HepG2 (cell line): ENCODE measurements around the gene CD2. TPM values are rescaled to one million over a fixed set of nuclear protein-coding genes. Genes with fewer than 3 reads are reported as not detected.

Source experiments
- ATAC-seq: fragments of 200-7000 bp; cut with Tn5 transposase; 3 replicates; pipeline ENCODE4 v1.9.1; 2020; ENCODE audit warnings: mild to moderate bottlenecking, moderate library complexity
- BruUV-seq: library from RNA; stranded (reverse); fragments of 400-500 nt; replicated peaks from 2 replicates; lab custom pipeline; 2021; lab: Mats Ljungman, UMichigan
- CTCF ChIA-PET: fragments of 300-600 bp; formaldehyde crosslinking; extraction: SDS; loops from one replicate; lab custom pipeline; 2021; ENCODE audit warnings: low total read pairs, inconsistent platforms, low intra/inter-chr PET ratio; lab: Yijun Ruan, JAX
- POLR2A ChIA-PET: fragments of 350-600 bp; sonication (Branson Sonifier 250); formaldehyde crosslinking; loops from one replicate; lab custom pipeline; 2020; ENCODE audit warnings: antibody characterized with exemption, inconsistent platforms; lab: Yijun Ruan, JAX
- DNase-seq: peaks from one replicate; pipeline ENCODE4 v3.0.0-alpha.2; 2015; ENCODE audit warnings: low spot score
- FAIRE-seq: peaks from 3 replicates; lab custom pipeline; 2011; peaks lifted over from hg19 to GRCh38; lab: Jason Lieb, UNC
- H2AFZ ChIP-seq: one replicate; pipeline ENCODE4 v1.6.1; 2011; ENCODE audit warnings: low read length, inconsistent platforms
- H3K27ac ChIP-seq: fragments of 300-600 bp; 3 replicates; pipeline ENCODE4 v1.8.0; 2011; ENCODE audit warnings: mixed run types, mild to moderate bottlenecking, mixed read lengths, low read length, inconsistent platforms; ENCODE audit not compliant: insufficient read depth; ENCODE audit errors: extremely low read length
- H3K27me3 ChIP-seq, 2 experiments: fragments of 200-600 bp in 1 of 2; 2 replicates in 1 of 2; 3 replicates in 1 of 2; pipeline versions ENCODE4 v1.6.0 to v1.8.0; 2011; ENCODE audit warnings: low read length in 2 of 2, mild to moderate bottlenecking in 2 of 2, moderate library complexity in 2 of 2, inconsistent platforms in 1 of 2; ENCODE audit not compliant: insufficient read depth in 2 of 2, control insufficient read depth in 1 of 2
- H3K36me3 ChIP-seq, 2 experiments: fragments of 200-600 bp in 1 of 2; replicated peaks in 1 of 2; 2 replicates in 1 of 2; 3 replicates in 1 of 2; pipeline versions ENCODE4 v1.5.1 to v1.8.0; 2011; ENCODE audit warnings: low read length in 2 of 2, inconsistent platforms in 1 of 2; ENCODE audit not compliant: insufficient read depth in 2 of 2, control insufficient read depth in 1 of 2
- H3K4me1 ChIP-seq: 2 replicates; pipeline ENCODE4 v1.5.1; 2012; ENCODE audit warnings: low read length, inconsistent platforms; ENCODE audit not compliant: insufficient read depth
- H3K4me2 ChIP-seq: 2 replicates; pipeline ENCODE4 v1.6.0; 2011; ENCODE audit warnings: low read depth, low read length, inconsistent platforms
- H3K4me3 ChIP-seq, 3 experiments: fragments of 200-600 bp in 1 of 3; sonication (generic), shearing (Covaris generic) in 1 of 3; replicated peaks in 1 of 3; 2 replicates each; pipeline ENCODE4 v1.5.1; 2011 to 2016; ENCODE audit warnings: low read length in 3 of 3, inconsistent platforms in 2 of 3, low read depth in 2 of 3, mild to moderate bottlenecking in 2 of 3, control low read depth in 1 of 3, mixed read lengths in 1 of 3; ENCODE audit not compliant: insufficient read depth in 1 of 3
- H3K79me2 ChIP-seq: one replicate; pipeline ENCODE4 v1.6.1; 2011; ENCODE audit warnings: low read length, inconsistent platforms; ENCODE audit not compliant: insufficient read depth
- H3K9ac ChIP-seq: 2 replicates; pipeline ENCODE4 v1.6.0; 2011; ENCODE audit warnings: mild to moderate bottlenecking, low read depth, low read length, inconsistent platforms; ENCODE audit not compliant: insufficient read depth
- H3K9me3 ChIP-seq: 2 replicates; pipeline ENCODE4 v1.5.1; 2012; ENCODE audit warnings: mild to moderate bottlenecking, low read length
- H4K20me1 ChIP-seq: 2 replicates; pipeline ENCODE4 v1.6.0; 2011; ENCODE audit warnings: inconsistent platforms, mild to moderate bottlenecking, low read length, moderate library complexity; ENCODE audit not compliant: insufficient read depth
- GPN1 ChIP-seq: sonication (generic); formaldehyde crosslinking; IDR thresholded peaks from 2 replicates; pipeline ENCODE4 v1.5.1; 2020; ENCODE audit warnings: missing genetic modification reagents, borderline replicate concordance
- HNF1B ChIP-seq: sonication (generic); formaldehyde crosslinking; IDR thresholded peaks from 2 replicates; pipeline ENCODE4 v1.5.1; 2020; ENCODE audit warnings: mild to moderate bottlenecking, moderate library complexity, missing genetic modification reagents
- XBP1 ChIP-seq: sonication (generic); formaldehyde crosslinking; IDR thresholded peaks from 2 replicates; pipeline ENCODE4 v1.5.0; 2020; ENCODE audit warnings: missing genetic modification reagents
- ZBTB49 ChIP-seq: sonication (generic); formaldehyde crosslinking; IDR thresholded peaks from 2 replicates; pipeline ENCODE4 v1.4.0; 2020; ENCODE audit warnings: missing genetic modification reagents, borderline replicate concordance
- ZNF382 ChIP-seq: sonication (generic); formaldehyde crosslinking; IDR thresholded peaks from 2 replicates; pipeline ENCODE4 v1.5.0; 2020; ENCODE audit warnings: missing genetic modification reagents, mild to moderate bottlenecking, borderline replicate concordance
- WGBS: methylation state at CpG from one replicate; pipeline ENCODE4 v1.1.6; 2017; ENCODE audit warnings: low lambda C conversion rate; 5-methylcytosine and 5-hydroxymethylcytosine counted together
- in situ Hi-C: cut with HindIII; loops from 2 replicates; pipeline ENCODE4 v1.10.0; 2017; ENCODE audit warnings: low pct_unique_long_range_greater_than_20kb; ENCODE audit not compliant: extremely low pct_ligation_motif_present
- intact Hi-C: fragments of 100-400 bp; cut with micrococcal nuclease; formaldehyde crosslinking; loops from one replicate; pipeline ENCODE4 v1.10.0; 2022; ENCODE audit not compliant: unreplicated experiment
- polyA plus RNA-seq, 8 experiments: library from polyadenylated mRNA; depleted of rRNA in 3 of 8; stranded (reverse) in 7 of 8; unstranded in 1 of 8; fragments of >200 nt; fragmentation: Illumina TruSeq in 4 of 8; extraction: Trizol in 4 of 8; gene quantifications; 2 replicates each; pipeline versions ENCODE4 v1.2.1 to v1.2.3, GENCODE V29; 2011 to 2016; ENCODE audit warnings: low read depth in 4 of 8, missing spikeins in 1 of 8, mixed read lengths in 1 of 8; ENCODE audit not compliant: insufficient read depth in 1 of 8
- total RNA-seq, 5 experiments: library from RNA; depleted of rRNA; stranded (reverse); fragments of >200 nt; fragmentation: Illumina TruSeq; extraction: Trizol; gene quantifications; 2 replicates each; pipeline ENCODE4 v1.2.3, GENCODE V29; 2016; ENCODE audit warnings: low read depth in 1 of 5

CD2 gene
- total and polyA plus RNA-seq, 2 of the 13 experiments (the other 11 are each of a cell fraction or from before 2014, with no cell fraction given): not detected

- FAIRE-seq (no peak), DNase-seq (no peak), ATAC-seq (no peak)
- no peak overlapping the region for H3K4me3 ChIP-seq
- ChIA-PET POLR2A (no interaction called here), CTCF (no interaction called here)
- no peak overlapping the region for H3K27ac ChIP-seq
- no peaks in the 10 kb centered on the region for H3K27me3 ChIP-seq
- H4K20me1 ChIP-seq: no peaks in the 10 kb centered on the region
- no peaks in the 10 kb centered on the region for H3K36me3 ChIP-seq
- H3K9ac ChIP-seq: no peak overlapping the region
- intact Hi-C loops: no loop called here
- no peak for TF ChIP-seq ZNF382 (CRISPR knock-in tag)
- no peak for TF ChIP-seq GPN1
- TF ChIP-seq ZBTB49 (CRISPR knock-in tag): no peak
- TF ChIP-seq HNF1B (CRISPR knock-in tag): no peak
- no peak for TF ChIP-seq XBP1
- in situ Hi-C loops: no loop called here
- H3K4me2 ChIP-seq: no peak overlapping the region
- H3K4me1 ChIP-seq: no peaks in the 10 kb centered on the region
- no peaks in the 10 kb centered on the region for H3K9me3 ChIP-seq
- H2AFZ ChIP-seq: no peak overlapping the region
- no peaks in the 10 kb centered on the region for H3K79me2 ChIP-seq
- BruUV-seq: no TSS peak
- 0% methylated on average over 2 of the region's 2 CpGs for WGBS
Observed at GRCh38 chr1:116711263-116711840, 42.9 kb upstream of the CD2 start.
